Thoracic aorta (tissue), 2 donors: ENCODE data around the gene IGFBP4. TPM values are rescaled to one million over a fixed set of nuclear protein-coding genes. Genes with fewer than 3 reads are reported as not detected.

Experiments
- ATAC-seq: fragments of 150-250 bp; one replicate; pipeline ENCODE4 v1.8.0; 2017; ENCODE audit warnings: low read depth; ENCODE audit not compliant: insufficient number of reproducible peaks, low FRiP score
- DNase-seq: peaks from one replicate; pipeline ENCODE4 v3.0.0-alpha.2; 2020; ENCODE audit warnings: low spot score
- H3K27ac ChIP-seq, 2 donors: fragments of 200-600 bp; sonication (generic); 1 replicate in 1 of 2; 2 replicates in 1 of 2; pipeline ENCODE4 v1.5.1; 2016; ENCODE audit warnings: mild to moderate bottlenecking in 2 of 2, moderate library complexity in 2 of 2
- H3K27me3 ChIP-seq: fragments of 200-600 bp; sonication (generic); replicated peaks from 2 replicates; pipeline ENCODE4 v1.6.0; 2016; ENCODE audit warnings: mild to moderate bottlenecking; ENCODE audit not compliant: insufficient read depth
- H3K36me3 ChIP-seq: fragments of 200-600 bp; sonication (generic); one replicate; pipeline ENCODE4 v1.5.1; 2016
- H3K4me1 ChIP-seq, 2 donors: fragments of 200-600 bp; sonication (generic); 1 replicate in 1 of 2; 2 replicates in 1 of 2; pipeline versions ENCODE4 v1.5.1 to v1.6.0; 2016; ENCODE audit warnings: low read depth in 2 of 2, mild to moderate bottlenecking in 1 of 2; ENCODE audit not compliant: control insufficient read depth in 1 of 2
- H3K4me3 ChIP-seq: fragments of 200-600 bp; sonication (generic); 2 replicates; pipeline ENCODE4 v1.5.1; 2016; ENCODE audit warnings: mild to moderate bottlenecking
- H3K9me3 ChIP-seq: fragments of 200-600 bp; sonication (generic); 2 replicates; pipeline ENCODE4 v1.5.1; 2016
- total RNA-seq, 2 donors: library from RNA; depleted of rRNA; stranded (reverse); fragments of >200 nt; gene quantifications; one replicate each; pipeline versions ENCODE4 v1.1.0 to v1.2.3, GENCODE V29; 2016
- TF ChIP-seq, protein P1 (sequence below): fragments of 200-600 bp; sonication (generic); IDR thresholded peaks from one replicate; pipeline ENCODE4 v1.5.1; 2019; ENCODE audit warnings: antibody characterized with exemption

IGFBP4 gene
- total RNA-seq, 2 donors from 2014 or later = 177 to 310 TPM

DNA sequence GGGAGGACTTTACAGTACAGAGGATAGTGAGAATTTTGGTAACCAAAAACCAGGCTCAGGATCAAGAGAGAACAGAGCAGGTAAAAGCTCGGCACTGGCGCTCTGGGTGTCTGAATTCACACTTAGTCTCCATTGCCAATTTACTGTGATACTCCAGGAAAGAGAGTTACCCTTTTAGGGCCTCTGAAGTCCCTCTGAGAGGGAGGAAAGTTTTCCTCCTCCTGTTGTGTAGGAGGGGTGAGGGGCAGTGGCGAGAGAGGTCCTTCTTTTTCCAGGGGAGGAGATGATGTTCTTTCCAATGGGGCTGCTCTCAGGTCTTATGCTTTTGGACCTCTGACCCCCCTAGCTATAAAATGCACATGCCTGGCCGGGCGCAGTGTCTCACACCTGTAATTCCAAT lies 63.5 kb downstream of the IGFBP4 start:
- ATAC-seq (no peak), DNase-seq (no peak)
- no peak overlapping the region for H3K4me3 ChIP-seq
- H3K27ac ChIP-seq = no peak overlapping the region
- no peaks in the 10 kb centered on the region for H3K27me3 ChIP-seq
- TF ChIP-seq, protein P1, sequence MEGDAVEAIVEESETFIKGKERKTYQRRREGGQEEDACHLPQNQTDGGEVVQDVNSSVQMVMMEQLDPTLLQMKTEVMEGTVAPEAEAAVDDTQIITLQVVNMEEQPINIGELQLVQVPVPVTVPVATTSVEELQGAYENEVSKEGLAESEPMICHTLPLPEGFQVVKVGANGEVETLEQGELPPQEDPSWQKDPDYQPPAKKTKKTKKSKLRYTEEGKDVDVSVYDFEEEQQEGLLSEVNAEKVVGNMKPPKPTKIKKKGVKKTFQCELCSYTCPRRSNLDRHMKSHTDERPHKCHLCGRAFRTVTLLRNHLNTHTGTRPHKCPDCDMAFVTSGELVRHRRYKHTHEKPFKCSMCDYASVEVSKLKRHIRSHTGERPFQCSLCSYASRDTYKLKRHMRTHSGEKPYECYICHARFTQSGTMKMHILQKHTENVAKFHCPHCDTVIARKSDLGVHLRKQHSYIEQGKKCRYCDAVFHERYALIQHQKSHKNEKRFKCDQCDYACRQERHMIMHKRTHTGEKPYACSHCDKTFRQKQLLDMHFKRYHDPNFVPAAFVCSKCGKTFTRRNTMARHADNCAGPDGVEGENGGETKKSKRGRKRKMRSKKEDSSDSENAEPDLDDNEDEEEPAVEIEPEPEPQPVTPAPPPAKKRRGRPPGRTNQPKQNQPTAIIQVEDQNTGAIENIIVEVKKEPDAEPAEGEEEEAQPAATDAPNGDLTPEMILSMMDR = no peak
- H3K36me3 ChIP-seq = no peaks in the 10 kb centered on the region
- no peaks in the 10 kb centered on the region for H3K4me1 ChIP-seq
- H3K9me3 ChIP-seq = no peaks in the 10 kb centered on the region

Other genes starting within 250 kb of the IGFBP4 start
- 10 to 100 TPM in 1 of 2 donors, 1 to 10 TPM in 1; 8.9 to 14.0 TPM for gene WIPF2, start 224.1 kb upstream of the IGFBP4 start, total RNA-seq
- gene CDC6, start 155.6 kb upstream of the IGFBP4 start, total RNA-seq = 1 to 10 TPM in 1 of 2 donors, under 1 TPM in 1; 0.71 to 6.8 TPM
- gene RARA, start 134.3 kb upstream of the IGFBP4 start, total RNA-seq = 10 to 100 TPM; 46.8 to 73.4 TPM
- 1 to 10 TPM in 1 of 2 donors, not detected in 1; 1.5 TPM for gene GJD3, start 78.7 kb upstream of the IGFBP4 start, total RNA-seq
- 1 to 10 TPM in 1 of 2 donors, under 1 TPM in 1; 0.81 to 8.5 TPM for gene TOP2A, start 25.6 kb upstream of the IGFBP4 start, total RNA-seq
- gene TNS4, start 58.2 kb downstream of the IGFBP4 start, total RNA-seq = under 1 TPM; 0.14 to 0.78 TPM
- not detected for gene CCR7, start 122.0 kb downstream of the IGFBP4 start, total RNA-seq
- 10 to 100 TPM; 55.9 to 84.3 TPM for gene SMARCE1, start 204.4 kb downstream of the IGFBP4 start, total RNA-seq
- under 1 TPM; 0.63 to 0.81 TPM for gene KRT222, start 221.7 kb downstream of the IGFBP4 start, total RNA-seq